Activated T-cell treated with anti-CD3 and anti-CD28 coated beads for 4 hours (primary cell): ENCODE data around the gene WDR64.

ENCODE experiments used
- DNase-seq: peaks from one replicate; pipeline ENCODE4 v3.0.0-alpha.2; 2020

Gene WDR64

DNA sequence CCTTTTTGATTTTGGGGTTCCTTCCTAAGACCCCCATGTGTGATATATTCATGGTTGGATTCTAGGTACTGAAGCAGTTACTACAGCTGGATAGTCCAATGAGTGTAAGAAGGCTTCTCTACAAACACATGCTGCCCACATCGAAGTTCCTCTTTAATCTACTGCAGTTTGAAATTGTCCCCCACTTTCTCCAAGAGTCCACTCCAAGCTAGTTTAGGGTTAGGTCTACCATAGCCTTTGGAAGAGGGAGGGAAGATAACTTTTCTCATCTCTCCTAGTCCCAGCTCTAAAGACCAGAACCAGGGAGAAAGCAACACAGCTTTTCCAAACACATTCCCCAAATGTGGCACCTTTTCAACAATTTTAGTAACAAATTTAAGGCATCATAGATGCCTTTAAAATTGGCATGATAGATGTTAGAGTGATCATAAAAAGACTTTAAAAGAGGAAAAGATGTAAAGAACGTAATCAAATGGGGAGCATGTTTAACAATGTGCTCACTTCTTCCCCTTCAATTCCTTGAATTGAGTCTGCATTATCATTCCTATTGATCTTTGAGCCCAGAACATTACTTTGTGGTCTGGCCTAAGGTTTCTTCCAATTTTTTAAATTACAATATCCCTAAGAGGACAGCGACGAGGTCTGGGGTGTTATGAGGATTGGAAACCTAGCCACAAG is 194.9 kb downstream of the WDR64 start:
- DNase-seq, result no peak

DNA sequence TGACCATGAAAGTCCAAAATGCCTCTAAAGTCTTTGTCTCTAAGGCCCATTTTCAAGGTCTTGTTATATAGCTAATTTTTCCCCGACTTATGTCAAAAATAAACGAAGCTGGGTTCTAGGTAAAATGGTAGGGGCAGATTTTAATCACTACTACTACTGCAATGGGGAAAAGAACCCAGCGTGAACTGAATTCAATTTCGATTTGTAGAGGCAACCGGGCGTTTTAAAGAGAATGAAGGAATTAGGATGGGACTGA is 195.4 kb downstream of the WDR64 start:
- DNase-seq, result no peak

DNA sequence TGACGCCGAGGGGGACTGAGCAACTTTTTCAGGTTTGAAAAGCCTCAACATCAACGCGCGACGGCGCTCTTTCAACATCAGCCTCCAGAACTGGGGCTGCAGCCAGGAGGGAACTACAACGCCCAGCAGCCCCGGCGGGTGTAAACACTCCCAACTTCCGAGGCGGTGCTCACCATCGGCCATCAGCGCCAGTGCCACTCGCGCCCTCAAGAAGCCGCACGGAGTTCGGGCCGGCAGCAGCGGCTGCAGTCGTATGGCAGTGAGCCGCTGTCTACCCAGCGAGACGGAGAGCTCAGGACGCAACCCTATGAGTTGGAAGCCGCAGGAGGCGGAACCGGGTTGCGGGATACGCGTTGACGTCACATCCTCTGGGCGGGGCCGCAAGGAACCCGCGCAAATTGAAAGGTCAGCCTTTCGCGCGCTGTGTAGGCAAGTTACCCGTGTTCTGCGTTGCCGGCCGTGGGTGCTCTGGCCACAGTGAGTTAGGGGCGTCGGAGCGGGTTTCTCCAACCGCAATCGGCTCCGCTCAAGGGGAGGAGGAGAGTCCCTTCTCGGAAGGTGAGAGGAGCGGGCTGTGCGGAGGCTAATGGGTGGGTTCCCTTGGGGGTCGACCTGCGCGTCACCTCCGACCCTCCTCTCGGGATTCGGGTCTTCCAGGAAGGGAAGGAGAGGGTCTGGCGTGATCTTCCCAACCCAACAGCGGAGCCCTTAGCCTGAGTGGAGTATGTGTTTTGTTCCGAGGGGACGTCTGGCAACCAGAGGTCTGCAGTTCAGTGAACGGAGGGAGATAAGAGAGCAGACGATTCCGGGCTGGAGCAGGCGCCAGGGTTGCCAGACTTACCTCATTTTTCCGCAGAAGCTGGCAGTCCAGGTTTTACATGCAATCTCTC is 196.0 kb downstream of the WDR64 start, which contains the start of gene EXO1:
EXO1 (plus strand) TSS at position 409 of the 890 bp plus-strand sequence. CDS start 2,222 bp downstream, outside the sequence.
- DNase-seq, result peak; percentile 80

DNA sequence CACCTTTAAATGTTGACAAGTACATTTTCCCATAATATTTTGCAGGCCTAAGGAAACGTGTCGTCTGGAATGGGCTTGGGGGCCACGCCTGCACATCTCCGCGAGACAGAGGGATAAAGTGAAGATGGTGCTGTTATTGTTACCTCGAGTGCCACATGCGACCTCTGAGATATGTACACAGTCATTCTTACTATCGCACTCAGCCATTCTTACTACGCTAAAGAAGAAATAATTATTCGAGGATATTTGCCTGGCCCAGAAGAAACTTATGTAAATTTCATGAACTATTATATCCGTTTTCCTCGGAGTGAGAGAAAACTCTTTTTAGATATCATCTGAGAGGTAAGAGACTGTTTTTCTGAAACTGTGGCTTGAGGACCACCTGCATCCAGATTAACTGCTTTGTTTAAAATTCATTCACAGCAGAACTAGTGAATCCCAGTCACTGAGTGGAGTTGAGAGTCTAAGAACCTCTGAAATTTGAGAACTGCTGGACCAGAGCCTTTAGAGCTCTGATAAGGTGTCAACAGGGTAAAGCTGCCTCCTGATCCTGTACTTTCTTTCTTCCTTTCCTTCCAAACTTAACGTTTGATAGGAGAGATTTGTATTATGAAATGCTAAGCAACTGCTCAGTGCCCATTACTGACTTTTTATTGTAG is 196.7 kb downstream of the WDR64 start:
- DNase-seq, result no peak

GRCh38 chr1:241849345-241849695 is 197.2 kb downstream of the WDR64 start:
- DNase-seq, result no peak
